ENCODE measurements around the gene TMEM125.

Gene TMEM125

GRCh38 chr1:43247256-43247921 lies 22.4 kb upstream of the TMEM125 start:
- DNase-seq: no peak

GRCh38 chr1:43250351-43250761 lies 19.4 kb upstream of the TMEM125 start:
- no peak for DNase-seq

GRCh38 chr1:43251024-43251423 lies 18.8 kb upstream of the TMEM125 start:
- no peak for DNase-seq

- no peak for DNase-seq
Measured at GRCh38 chr1:43252225-43252624, 17.6 kb upstream of the TMEM125 start.

GRCh38 chr1:43253173-43253572 lies 16.6 kb upstream of the TMEM125 start:
- DNase-seq: no peak

GRCh38 chr1:43253876-43254275 lies 15.9 kb upstream of the TMEM125 start:
- DNase-seq: no peak

GRCh38 chr1:43255438-43256210 lies 14.2 kb upstream of the TMEM125 start:
- DNase-seq: no peak

- no peak for DNase-seq
Measured at GRCh38 chr1:43256675-43257570, 12.9 kb upstream of the TMEM125 start.

GRCh38 chr1:43258370-43258769 lies 11.4 kb upstream of the TMEM125 start:
- DNase-seq: no peak

- no peak for DNase-seq
Measured at GRCh38 chr1:43265431-43265830, 4.4 kb upstream of the TMEM125 start.

- DNase-seq: no peak
Measured at GRCh38 chr1:43266881-43267280, 2.9 kb upstream of the TMEM125 start.

GRCh38 chr1:43267291-43267805 lies 2.4 kb upstream of the TMEM125 start:
- DNase-seq: no peak

- no peak for DNase-seq
Measured at GRCh38 chr1:43267818-43268425, 1.9 kb upstream of the TMEM125 start.

- DNase-seq: peak; percentile 51
Measured at GRCh38 chr1:43270421-43271095, 775 bp downstream of the TMEM125 start.

GRCh38 chr1:43271186-43272118 lies 1.7 kb downstream of the TMEM125 start:
- DNase-seq: no peak

GRCh38 chr1:43272161-43272560 lies 2.4 kb downstream of the TMEM125 start:
- no peak for DNase-seq

GRCh38 chr1:43272576-43273571 lies 3.1 kb downstream of the TMEM125 start:
- DNase-seq: no peak

GRCh38 chr1:43273708-43274107 lies 3.9 kb downstream of the TMEM125 start:
- no peak for DNase-seq

GRCh38 chr1:43274125-43274803 lies 4.5 kb downstream of the TMEM125 start:
- DNase-seq: peak; percentile 58
